ENCODE results near the gene KLHDC7B. TPM values are rescaled to one million over a fixed set of nuclear protein-coding genes. Genes with fewer than 3 reads are reported as not detected.
"Not testable (repeated sequence)": the region's sequence is repeated elsewhere in the genome, so short reads cannot be mapped to it uniquely, and the experiment has no call there.

KLHDC7B gene
- polyA plus RNA-seq, 3 donors from 2014 or later, result 2.4 to 8.1 (median 4.5) TPM

- DNase-seq, result no peak
- Mint-ChIP-seq H3K4me3 (peak overlapping the region in 4 of 5 donors; percentile 25 to 53 (median 39)), H3K9me3 (no peaks in the 10 kb centered on the region), H3K36me3 (no peaks in the 10 kb centered on the region), H3K4me1 (peaks cover 46 to 55% of the 10 kb centered on the region in 2 donors), H3K27ac (peak overlapping the region; percentile 88 to 98 (median 94)), H3K27me3 (ENCODE audit: low read depth in 3 of 3) (peaks cover 2 to 13% (median 6%) of the 10 kb centered on the region in 3 donors)
Observed at GRCh38 chr22:50540381-50540780, 5.3 kb upstream of the KLHDC7B start.

- H3K27me3 Mint-ChIP-seq (ENCODE audit: low read depth in 3 of 3), result peaks cover 2 to 13% (median 8%) of the 10 kb centered on the region in 3 donors
- H3K4me1 Mint-ChIP-seq, result peaks cover 55 to 64% of the 10 kb centered on the region in 2 donors
- H3K27ac Mint-ChIP-seq, result peak overlapping the region; percentile 60 to 98 (median 90)
- not testable (repeated sequence) for DNase-seq, H3K9me3 Mint-ChIP-seq, H3K36me3 Mint-ChIP-seq, H3K4me3 Mint-ChIP-seq
Observed at GRCh38 chr22:50541667-50542026, 4.1 kb upstream of the KLHDC7B start.

GRCh38 chr22:50542416-50542927 is 3.2 kb upstream of the KLHDC7B start:
- no peaks in the 10 kb centered on the region for H3K9me3 Mint-ChIP-seq
- no peak for DNase-seq
- peak overlapping the region in 5 of 6 donors; percentile 88 to 98 (median 91) for H3K27ac Mint-ChIP-seq
- H3K4me3 Mint-ChIP-seq, result peak overlapping the region in 3 of 5 donors; percentile 6 to 54 (median 41)
- peaks cover 2 to 13% (median 8%) of the 10 kb centered on the region in 3 donors for H3K27me3 Mint-ChIP-seq (ENCODE audit: low read depth in 3 of 3)
- peaks cover 56 to 64% of the 10 kb centered on the region in 2 donors for H3K4me1 Mint-ChIP-seq
- H3K36me3 Mint-ChIP-seq, result no peaks in the 10 kb centered on the region

- H3K4me3 Mint-ChIP-seq, result peak overlapping the region; percentile 66 to 74 (median 72)
- peak overlapping the region; percentile 82 to 90 (median 88) for H3K27ac Mint-ChIP-seq
- peaks cover 2 to 13% (median 8%) of the 10 kb centered on the region in 3 donors for H3K27me3 Mint-ChIP-seq (ENCODE audit: low read depth in 3 of 3)
- DNase-seq, result peak; percentile 88 to 92 (median 88)
- peaks cover 50 to 55% of the 10 kb centered on the region in 2 donors for H3K4me1 Mint-ChIP-seq
- H3K9me3 Mint-ChIP-seq, result no peaks in the 10 kb centered on the region
- no peaks in the 10 kb centered on the region for H3K36me3 Mint-ChIP-seq
Observed at GRCh38 chr22:50544078-50544745, 1.5 kb upstream of the KLHDC7B start.

- Mint-ChIP-seq H3K4me1 (peaks cover 44 to 53% of the 10 kb centered on the region in 2 donors), H3K4me3 (peak overlapping the region; percentile 33 to 73 (median 66)), H3K27ac (peak overlapping the region; percentile 82 to 90 (median 86)), H3K9me3 (no peaks in the 10 kb centered on the region), H3K27me3 (ENCODE audit: low read depth in 3 of 3) (peaks cover 2 to 8% (median 8%) of the 10 kb centered on the region in 3 donors), H3K36me3 (no peaks in the 10 kb centered on the region)
- DNase-seq, result no peak
Observed at GRCh38 chr22:50544746-50545253, 899 bp upstream of the KLHDC7B start.

- H3K36me3 Mint-ChIP-seq, result no peaks in the 10 kb centered on the region
- no peak overlapping the region for H3K4me3 Mint-ChIP-seq
Observed at GRCh38 chr22:50546326-50547262, 895 bp downstream of the KLHDC7B start.

GRCh38 chr22:50547263-50547985 is 1.7 kb downstream of the KLHDC7B start:
- Mint-ChIP-seq H3K27me3 (ENCODE audit: low read depth in 3 of 3) (peaks cover 0 to 8% (median 5%) of the 10 kb centered on the region in 3 donors), H3K36me3 (no peaks in the 10 kb centered on the region), H3K27ac (peak overlapping the region in 4 of 6 donors; percentile 51 to 71 (median 62)), H3K9me3 (no peaks in the 10 kb centered on the region), H3K4me1 (peaks cover 42 to 53% of the 10 kb centered on the region in 2 donors), H3K4me3 (peak overlapping the region in 4 of 5 donors; percentile 29 to 52 (median 42))
- DNase-seq, result no peak

More at GRCh38 chr22:50546326-50547262, 895 bp downstream of the KLHDC7B start:
- peaks cover 0 to 8% (median 5%) of the 10 kb centered on the region in 3 donors for H3K27me3 Mint-ChIP-seq (ENCODE audit: low read depth in 3 of 3)
- peaks cover 45 to 54% of the 10 kb centered on the region in 2 donors for H3K4me1 Mint-ChIP-seq
- H3K9me3 Mint-ChIP-seq, result no peaks in the 10 kb centered on the region
- peak overlapping the region; percentile 35 to 89 (median 74) for H3K27ac Mint-ChIP-seq
- no peak for DNase-seq

GRCh38 chr22:50548040-50548920 is 2.6 kb downstream of the KLHDC7B start:
- DNase-seq, result peak; percentile 60 to 71 (median 71)
- Mint-ChIP-seq H3K36me3 (no peaks in the 10 kb centered on the region), H3K9me3 (no peaks in the 10 kb centered on the region), H3K27ac (peak overlapping the region; percentile 53 to 80 (median 74)), H3K4me3 (peak overlapping the region; percentile 39 to 68 (median 62)), H3K4me1 (peaks cover 39 to 50% of the 10 kb centered on the region in 2 donors), H3K27me3 (ENCODE audit: low read depth in 3 of 3) (peaks cover 0 to 6% (median 5%) of the 10 kb centered on the region in 3 donors)

GRCh38 chr22:50548921-50549790 is 3.5 kb downstream of the KLHDC7B start:
- peaks cover 0 to 2% (median 2%) of the 10 kb centered on the region in 3 donors for H3K27me3 Mint-ChIP-seq (ENCODE audit: low read depth in 3 of 3)
- H3K36me3 Mint-ChIP-seq, result no peaks in the 10 kb centered on the region
- peaks cover 34 to 47% of the 10 kb centered on the region in 2 donors for H3K4me1 Mint-ChIP-seq

GRCh38 chr22:50550395-50550794 is 4.7 kb downstream of the KLHDC7B start:
- peaks cover 0 to 2% (median 0%) of the 10 kb centered on the region in 3 donors for H3K27me3 Mint-ChIP-seq (ENCODE audit: low read depth in 3 of 3)
- no peaks in the 10 kb centered on the region for H3K9me3 Mint-ChIP-seq
- H3K4me1 Mint-ChIP-seq, result peaks cover 22 to 34% of the 10 kb centered on the region in 2 donors
- peak overlapping the region in 4 of 6 donors; percentile 28 to 65 (median 39) for H3K27ac Mint-ChIP-seq
- peak overlapping the region; percentile 44 to 80 (median 61) for H3K4me3 Mint-ChIP-seq
- no peaks in the 10 kb centered on the region for H3K36me3 Mint-ChIP-seq
- DNase-seq, result no peak

More at GRCh38 chr22:50548921-50549790, 3.5 kb downstream of the KLHDC7B start:
- Mint-ChIP-seq H3K4me3 (peak overlapping the region; percentile 61 to 80 (median 76)), H3K27ac (peak overlapping the region in 5 of 6 donors; percentile 28 to 75 (median 49)), H3K9me3 (no peaks in the 10 kb centered on the region)
- DNase-seq, result no peak

- Mint-ChIP-seq H3K27me3 (ENCODE audit: low read depth in 3 of 3) (no peaks in the 10 kb centered on the region), H3K36me3 (no peaks in the 10 kb centered on the region), H3K4me1 (peaks cover 13 to 26% of the 10 kb centered on the region in 2 donors), H3K9me3 (no peaks in the 10 kb centered on the region), H3K27ac (no peak overlapping the region), H3K4me3 (peak overlapping the region in 1 of 5 donors; percentile 25)
- no peak for DNase-seq
Observed at GRCh38 chr22:50551160-50551752, 5.6 kb downstream of the KLHDC7B start.
